ENCODE results near the gene FAM43B.

Gene FAM43B

GRCh38 chr1:20593756-20594155, 41.4 kb downstream of the FAM43B start:
- DNase-seq, result no peak

GRCh38 chr1:20594746-20595145, 42.4 kb downstream of the FAM43B start:
- DNase-seq, result no peak

GRCh38 chr1:20596106-20596505, 43.7 kb downstream of the FAM43B start:
- DNase-seq, result no peak

GRCh38 chr1:20597650-20598049, 45.3 kb downstream of the FAM43B start:
- no peak for DNase-seq

- DNase-seq, result no peak
Measured at GRCh38 chr1:20600156-20600555, 47.8 kb downstream of the FAM43B start.

GRCh38 chr1:20601129-20601825, 48.9 kb downstream of the FAM43B start:
- DNase-seq, result no peak

GRCh38 chr1:20602851-20603450, 50.6 kb downstream of the FAM43B start:
- DNase-seq, result no peak

GRCh38 chr1:20603504-20604464, 51.4 kb downstream of the FAM43B start:
- DNase-seq, result no peak

All from NCI-H2029 (cell line).